HepG2 (cell line): ENCODE results near the gene CYP27A1. TPM values are rescaled to one million over a fixed set of nuclear protein-coding genes. Genes with fewer than 3 reads are reported as not detected.

Source experiments
- BORCS8-MEF2B ChIP-seq: sonication (generic); formaldehyde crosslinking; IDR thresholded peaks from 2 replicates; pipeline ENCODE4 v1.8.0; 2022; ENCODE audit warnings: mild to moderate bottlenecking, missing genetic modification reagents
- FLYWCH1 ChIP-seq: sonication (generic); formaldehyde crosslinking; IDR thresholded peaks from 2 replicates; pipeline ENCODE4 v1.8.1; 2023; ENCODE audit warnings: mild to moderate bottlenecking, missing genetic modification reagents
- GFI1 ChIP-seq: sonication (generic); formaldehyde crosslinking; IDR thresholded peaks from 2 replicates; pipeline ENCODE4 v1.5.0; 2020; ENCODE audit warnings: missing genetic modification reagents, mild to moderate bottlenecking, borderline replicate concordance
- KLF13 ChIP-seq: sonication (generic); formaldehyde crosslinking; IDR thresholded peaks from 2 replicates; pipeline ENCODE4 v1.4.0; 2020; ENCODE audit warnings: mild to moderate bottlenecking, missing genetic modification reagents
- MIXL1 ChIP-seq: IDR thresholded peaks from 2 replicates; pipeline ENCODE4 v1.6.1; 2016
- SRSF1 ChIP-seq: fragments of 200-400 bp; formaldehyde crosslinking; optimal IDR thresholded peaks from 2 replicates; pipeline ENCODE3; 2017; ENCODE audit warnings: mild to moderate bottlenecking, low read depth, low read length, moderate library complexity
- ZMYM2 ChIP-seq: sonication (generic); formaldehyde crosslinking; IDR thresholded peaks from 2 replicates; pipeline ENCODE4 v1.8.0; 2022; ENCODE audit warnings: mild to moderate bottlenecking, missing genetic modification reagents
- ZNF605 ChIP-seq: sonication (generic); formaldehyde crosslinking; IDR thresholded peaks from 2 replicates; pipeline ENCODE4 v1.8.0; 2022; ENCODE audit warnings: mild to moderate bottlenecking, missing genetic modification reagents
- polyA plus RNA-seq, 8 experiments: library from polyadenylated mRNA; depleted of rRNA in 3 of 8; stranded (reverse) in 7 of 8; unstranded in 1 of 8; fragments of >200 nt; fragmentation: Illumina TruSeq in 4 of 8; extraction: Trizol in 4 of 8; gene quantifications; 2 replicates each; pipeline versions ENCODE4 v1.2.1 to v1.2.3, GENCODE V29; 2011 to 2016; ENCODE audit warnings: low read depth in 4 of 8, missing spikeins in 1 of 8, mixed read lengths in 1 of 8; ENCODE audit not compliant: insufficient read depth in 1 of 8
- total RNA-seq, 5 experiments: library from RNA; depleted of rRNA; stranded (reverse); fragments of >200 nt; fragmentation: Illumina TruSeq; extraction: Trizol; gene quantifications; 2 replicates each; pipeline ENCODE4 v1.2.3, GENCODE V29; 2016; ENCODE audit warnings: low read depth in 1 of 5
- TF ChIP-seq, protein P1 (sequence below): sonication (generic); formaldehyde crosslinking; IDR thresholded peaks from 2 replicates; pipeline ENCODE4 v1.5.0; 2020; ENCODE audit warnings: mild to moderate bottlenecking, missing genetic modification reagents, borderline replicate concordance
- TF ChIP-seq, protein P2 (sequence below): sonication (generic); formaldehyde crosslinking; IDR thresholded peaks from 2 replicates; pipeline ENCODE4 v1.4.0; 2020; ENCODE audit warnings: mild to moderate bottlenecking, low read depth, missing genetic modification reagents
- TF ChIP-seq, protein P3 (sequence below): sonication (generic); formaldehyde crosslinking; conservative IDR thresholded peaks from 2 replicates; pipeline ENCODE4 v1.8.0; 2022; ENCODE audit warnings: missing genetic modification reagents
- TF ChIP-seq, protein P4 (sequence below): sonication (generic); formaldehyde crosslinking; IDR thresholded peaks from 2 replicates; pipeline ENCODE4 v1.4.0; 2020; ENCODE audit warnings: missing genetic modification reagents, low read depth, mild to moderate bottlenecking, borderline replicate concordance
- TF ChIP-seq, protein P5 (sequence below): sonication (generic); formaldehyde crosslinking; IDR thresholded peaks from 2 replicates; pipeline ENCODE4 v1.8.0; 2023; ENCODE audit warnings: mild to moderate bottlenecking, missing genetic modification reagents
- TF ChIP-seq, protein P6 (sequence below): sonication (generic); formaldehyde crosslinking; IDR thresholded peaks from 2 replicates; pipeline ENCODE4 v1.5.1; 2020; ENCODE audit warnings: missing genetic modification reagents, mild to moderate bottlenecking, borderline replicate concordance

The CYP27A1 gene
- total and polyA plus RNA-seq, 2 of the 13 experiments (the other 11 are each of a cell fraction or from before 2014, with no cell fraction given): 157 to 266 TPM

DNA sequence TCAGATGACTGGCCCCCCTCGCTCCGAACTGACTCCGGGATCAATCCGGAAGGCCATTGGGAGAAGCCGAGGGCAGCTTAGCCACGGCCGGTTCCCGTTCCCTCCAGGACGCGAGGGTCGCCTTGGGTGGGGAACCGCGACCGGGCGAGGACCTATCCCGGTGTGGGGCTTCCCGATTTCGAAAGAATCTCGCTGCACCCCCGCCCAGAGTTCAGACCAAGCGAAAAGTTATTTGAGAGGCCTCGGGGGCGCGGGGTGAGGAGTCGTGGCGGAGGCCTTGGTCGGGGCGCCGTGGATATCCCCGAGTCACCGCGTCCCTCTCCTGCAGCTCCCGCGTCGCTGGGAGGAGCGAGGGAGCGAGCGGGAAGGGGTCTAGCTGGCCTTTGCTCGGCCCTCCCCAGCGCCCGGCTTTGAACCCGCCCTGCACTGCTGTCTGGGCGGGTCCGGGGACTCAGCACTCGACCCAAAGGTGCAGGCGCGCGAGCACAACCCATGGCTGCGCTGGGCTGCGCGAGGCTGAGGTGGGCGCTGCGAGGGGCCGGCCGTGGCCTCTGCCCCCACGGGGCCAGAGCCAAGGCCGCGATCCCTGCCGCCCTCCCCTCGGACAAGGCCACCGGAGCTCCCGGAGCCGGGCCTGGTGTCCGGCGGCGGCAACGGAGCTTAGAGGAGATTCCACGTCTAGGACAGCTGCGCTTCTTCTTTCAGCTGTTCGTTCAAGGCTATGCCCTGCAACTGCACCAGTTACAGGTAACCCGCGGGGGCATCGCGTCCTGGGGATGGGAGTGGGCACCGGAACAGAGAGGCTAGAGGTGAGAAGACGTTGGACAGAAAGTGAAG, at the start of gene CYP27A1 (continued):
- TF ChIP-seq FLYWCH1 (peak; percentile 84), MIXL1 (CRISPR knock-in tag) (0 out of 2 replicates have a peak, but pooled peaks have one; percentile 22), KLF13 (CRISPR knock-in tag) (no peak), ZMYM2 (peak; percentile 78), BORCS8-MEF2B (CRISPR knock-in tag) (peak; percentile 92), SRSF1 (peak; percentile 79), GFI1 (CRISPR knock-in tag) (peak; percentile 69), ZNF605 (CRISPR knock-in tag) (peak; percentile 13; the same call in 1 of the 2 replicates)
- TF ChIP-seq, protein P1, sequence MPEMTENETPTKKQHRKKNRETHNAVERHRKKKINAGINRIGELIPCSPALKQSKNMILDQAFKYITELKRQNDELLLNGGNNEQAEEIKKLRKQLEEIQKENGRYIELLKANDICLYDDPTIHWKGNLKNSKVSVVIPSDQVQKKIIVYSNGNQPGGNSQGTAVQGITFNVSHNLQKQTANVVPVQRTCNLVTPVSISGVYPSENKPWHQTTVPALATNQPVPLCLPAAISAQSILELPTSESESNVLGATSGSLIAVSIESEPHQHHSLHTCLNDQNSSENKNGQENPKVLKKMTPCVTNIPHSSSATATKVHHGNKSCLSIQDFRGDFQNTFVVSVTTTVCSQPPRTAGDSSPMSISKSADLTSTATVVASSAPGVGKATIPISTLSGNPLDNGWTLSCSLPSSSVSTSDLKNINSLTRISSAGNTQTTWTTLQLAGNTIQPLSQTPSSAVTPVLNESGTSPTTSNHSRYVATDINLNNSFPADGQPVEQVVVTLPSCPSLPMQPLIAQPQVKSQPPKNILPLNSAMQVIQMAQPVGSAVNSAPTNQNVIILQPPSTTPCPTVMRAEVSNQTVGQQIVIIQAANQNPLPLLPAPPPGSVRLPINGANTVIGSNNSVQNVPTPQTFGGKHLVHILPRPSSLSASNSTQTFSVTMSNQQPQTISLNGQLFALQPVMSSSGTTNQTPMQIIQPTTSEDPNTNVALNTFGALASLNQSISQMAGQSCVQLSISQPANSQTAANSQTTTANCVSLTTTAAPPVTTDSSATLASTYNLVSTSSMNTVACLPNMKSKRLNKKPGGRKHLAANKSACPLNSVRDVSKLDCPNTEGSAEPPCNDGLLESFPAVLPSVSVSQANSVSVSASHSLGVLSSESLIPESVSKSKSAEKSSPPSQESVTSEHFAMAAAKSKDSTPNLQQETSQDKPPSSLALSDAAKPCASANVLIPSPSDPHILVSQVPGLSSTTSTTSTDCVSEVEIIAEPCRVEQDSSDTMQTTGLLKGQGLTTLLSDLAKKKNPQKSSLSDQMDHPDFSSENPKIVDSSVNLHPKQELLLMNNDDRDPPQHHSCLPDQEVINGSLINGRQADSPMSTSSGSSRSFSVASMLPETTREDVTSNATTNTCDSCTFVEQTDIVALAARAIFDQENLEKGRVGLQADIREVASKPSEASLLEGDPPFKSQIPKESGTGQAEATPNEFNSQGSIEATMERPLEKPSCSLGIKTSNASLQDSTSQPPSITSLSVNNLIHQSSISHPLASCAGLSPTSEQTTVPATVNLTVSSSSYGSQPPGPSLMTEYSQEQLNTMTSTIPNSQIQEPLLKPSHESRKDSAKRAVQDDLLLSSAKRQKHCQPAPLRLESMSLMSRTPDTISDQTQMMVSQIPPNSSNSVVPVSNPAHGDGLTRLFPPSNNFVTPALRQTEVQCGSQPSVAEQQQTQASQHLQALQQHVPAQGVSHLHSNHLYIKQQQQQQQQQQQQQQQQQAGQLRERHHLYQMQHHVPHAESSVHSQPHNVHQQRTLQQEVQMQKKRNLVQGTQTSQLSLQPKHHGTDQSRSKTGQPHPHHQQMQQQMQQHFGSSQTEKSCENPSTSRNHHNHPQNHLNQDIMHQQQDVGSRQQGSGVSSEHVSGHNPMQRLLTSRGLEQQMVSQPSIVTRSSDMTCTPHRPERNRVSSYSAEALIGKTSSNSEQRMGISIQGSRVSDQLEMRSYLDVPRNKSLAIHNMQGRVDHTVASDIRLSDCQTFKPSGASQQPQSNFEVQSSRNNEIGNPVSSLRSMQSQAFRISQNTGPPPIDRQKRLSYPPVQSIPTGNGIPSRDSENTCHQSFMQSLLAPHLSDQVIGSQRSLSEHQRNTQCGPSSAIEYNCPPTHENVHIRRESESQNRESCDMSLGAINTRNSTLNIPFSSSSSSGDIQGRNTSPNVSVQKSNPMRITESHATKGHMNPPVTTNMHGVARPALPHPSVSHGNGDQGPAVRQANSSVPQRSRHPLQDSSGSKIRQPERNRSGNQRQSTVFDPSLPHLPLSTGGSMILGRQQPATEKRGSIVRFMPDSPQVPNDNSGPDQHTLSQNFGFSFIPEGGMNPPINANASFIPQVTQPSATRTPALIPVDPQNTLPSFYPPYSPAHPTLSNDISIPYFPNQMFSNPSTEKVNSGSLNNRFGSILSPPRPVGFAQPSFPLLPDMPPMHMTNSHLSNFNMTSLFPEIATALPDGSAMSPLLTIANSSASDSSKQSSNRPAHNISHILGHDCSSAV (CRISPR knock-in tag): 0 out of 2 replicates have a peak, but pooled peaks have one; percentile 28
- TF ChIP-seq, protein P2, sequence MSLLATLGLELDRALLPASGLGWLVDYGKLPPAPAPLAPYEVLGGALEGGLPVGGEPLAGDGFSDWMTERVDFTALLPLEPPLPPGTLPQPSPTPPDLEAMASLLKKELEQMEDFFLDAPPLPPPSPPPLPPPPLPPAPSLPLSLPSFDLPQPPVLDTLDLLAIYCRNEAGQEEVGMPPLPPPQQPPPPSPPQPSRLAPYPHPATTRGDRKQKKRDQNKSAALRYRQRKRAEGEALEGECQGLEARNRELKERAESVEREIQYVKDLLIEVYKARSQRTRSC (CRISPR knock-in tag): peak; percentile 84
- TF ChIP-seq, protein P3, sequence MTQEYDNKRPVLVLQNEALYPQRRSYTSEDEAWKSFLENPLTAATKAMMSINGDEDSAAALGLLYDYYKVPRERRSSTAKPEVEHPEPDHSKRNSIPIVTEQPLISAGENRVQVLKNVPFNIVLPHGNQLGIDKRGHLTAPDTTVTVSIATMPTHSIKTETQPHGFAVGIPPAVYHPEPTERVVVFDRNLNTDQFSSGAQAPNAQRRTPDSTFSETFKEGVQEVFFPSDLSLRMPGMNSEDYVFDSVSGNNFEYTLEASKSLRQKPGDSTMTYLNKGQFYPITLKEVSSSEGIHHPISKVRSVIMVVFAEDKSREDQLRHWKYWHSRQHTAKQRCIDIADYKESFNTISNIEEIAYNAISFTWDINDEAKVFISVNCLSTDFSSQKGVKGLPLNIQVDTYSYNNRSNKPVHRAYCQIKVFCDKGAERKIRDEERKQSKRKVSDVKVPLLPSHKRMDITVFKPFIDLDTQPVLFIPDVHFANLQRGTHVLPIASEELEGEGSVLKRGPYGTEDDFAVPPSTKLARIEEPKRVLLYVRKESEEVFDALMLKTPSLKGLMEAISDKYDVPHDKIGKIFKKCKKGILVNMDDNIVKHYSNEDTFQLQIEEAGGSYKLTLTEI (CRISPR knock-in tag): no peak
- TF ChIP-seq, protein P4, sequence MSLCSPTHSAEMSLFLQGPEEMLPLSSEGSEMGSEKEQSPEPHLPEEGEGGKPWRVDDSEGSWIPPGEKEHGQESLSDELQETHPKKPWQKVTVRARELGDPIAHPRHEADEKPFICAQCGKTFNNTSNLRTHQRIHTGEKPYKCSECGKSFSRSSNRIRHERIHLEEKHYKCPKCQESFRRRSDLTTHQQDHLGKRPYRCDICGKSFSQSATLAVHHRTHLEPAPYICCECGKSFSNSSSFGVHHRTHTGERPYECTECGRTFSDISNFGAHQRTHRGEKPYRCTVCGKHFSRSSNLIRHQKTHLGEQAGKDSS: peak; percentile 95
- TF ChIP-seq, protein P5, sequence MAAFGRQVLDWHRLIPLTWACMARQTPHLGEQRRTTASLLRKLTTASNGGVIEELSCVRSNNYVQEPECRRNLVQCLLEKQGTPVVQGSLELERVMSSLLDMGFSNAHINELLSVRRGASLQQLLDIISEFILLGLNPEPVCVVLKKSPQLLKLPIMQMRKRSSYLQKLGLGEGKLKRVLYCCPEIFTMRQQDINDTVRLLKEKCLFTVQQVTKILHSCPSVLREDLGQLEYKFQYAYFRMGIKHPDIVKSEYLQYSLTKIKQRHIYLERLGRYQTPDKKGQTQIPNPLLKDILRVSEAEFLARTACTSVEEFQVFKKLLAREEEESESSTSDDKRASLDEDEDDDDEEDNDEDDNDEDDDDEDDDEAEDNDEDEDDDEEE: peak; percentile 88; the same call in 1 of the 2 replicates
- TF ChIP-seq, protein P6, sequence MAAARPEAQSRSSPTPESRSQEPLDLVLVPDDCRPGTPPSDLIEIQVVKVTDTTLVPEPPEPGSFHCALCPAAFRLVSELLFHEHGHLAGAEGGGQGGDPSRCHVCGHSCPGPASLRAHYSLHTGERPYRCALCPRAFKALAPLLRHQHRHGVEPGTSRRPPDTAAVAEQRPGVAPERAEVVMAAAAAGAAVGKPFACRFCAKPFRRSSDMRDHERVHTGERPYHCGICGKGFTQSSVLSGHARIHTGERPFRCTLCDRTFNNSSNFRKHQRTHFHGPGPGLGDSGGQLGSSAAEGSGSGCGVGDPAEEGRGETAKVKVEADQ (CRISPR knock-in tag): no peak
